PFSK-1 (cell line): ENCODE results near the gene NAV2.

ENCODE experiments used
- POLR2AphosphoS5 ChIP-seq: IDR thresholded peaks from 2 replicates; pipeline ENCODE4 v1.6.1; 2012; ENCODE audit warnings: low read depth, mild to moderate bottlenecking, control low read depth, low read length, moderate library complexity
- REST ChIP-seq, 2 experiments: IDR thresholded peaks; 2 replicates each; pipeline versions ENCODE4 v1.6.1 to v1.8.0; 2011 to 2012; ENCODE audit warnings: low read depth in 2 of 2, low read length in 2 of 2, control low read depth in 1 of 2, inconsistent platforms in 1 of 2, mild to moderate bottlenecking in 1 of 2, moderate library complexity in 1 of 2; ENCODE audit not compliant: insufficient read depth in 1 of 2
- TAF1 ChIP-seq: IDR thresholded peaks from 2 replicates; pipeline ENCODE4 v1.6.1; 2012; ENCODE audit warnings: low read length, control low read depth, borderline replicate concordance; ENCODE audit not compliant: insufficient read depth

DNA sequence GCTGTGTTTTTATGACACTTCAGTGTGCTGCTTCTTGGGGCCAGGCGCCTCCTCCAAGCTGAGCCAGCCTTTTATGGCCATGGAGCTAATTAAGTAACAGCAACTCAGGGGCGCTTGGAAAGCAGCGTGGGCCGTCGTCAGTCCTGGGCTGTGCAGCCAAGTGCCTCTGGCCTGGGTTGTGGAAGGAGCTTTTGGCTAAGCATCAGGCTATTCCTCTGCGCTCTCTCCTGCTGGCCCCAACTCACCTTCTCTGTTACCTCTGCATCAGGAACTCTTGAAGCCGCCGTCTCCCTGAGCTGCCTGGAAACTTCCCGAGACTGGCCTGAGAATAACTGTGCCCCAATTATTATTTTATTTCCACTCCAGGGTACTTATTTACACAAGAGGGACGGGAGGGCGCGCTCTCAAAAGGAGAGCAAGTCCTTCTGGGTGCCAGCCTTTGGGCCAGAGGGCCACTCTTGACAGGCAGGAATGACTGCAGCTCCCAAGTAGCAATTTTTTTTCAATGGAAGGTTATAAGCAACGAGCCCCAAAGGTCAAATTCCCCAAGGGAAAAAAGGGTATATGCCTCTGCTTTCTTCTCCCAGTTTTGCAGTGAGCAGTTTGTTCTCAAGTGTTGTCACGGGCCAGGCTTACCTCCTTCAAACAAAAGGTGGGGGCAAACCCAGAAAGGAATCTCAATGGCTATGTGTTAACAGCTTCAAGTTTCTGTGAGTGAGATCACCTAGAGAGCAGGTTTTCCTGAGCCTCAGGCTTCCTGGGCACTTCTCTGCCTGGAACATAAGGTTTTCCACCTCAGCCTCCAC, 38.5 kb upstream of the NAV2 start:
- TF ChIP-seq POLR2AphosphoS5: no peak
- TF ChIP-seq TAF1: no peak
- no peak for TF ChIP-seq REST (IDR thresholded peaks at IDR 0.05; ENCODE audit: insufficient read depth in 1 of 2, low read depth in 2 of 2, low read length in 2 of 2)
